Ectodermal cell (in vitro differentiated cells): Measurements from ENCODE around the gene PBX3. TPM values are rescaled to one million over a fixed set of nuclear protein-coding genes. Genes with fewer than 3 reads are reported as not detected.

Experiments
- H3K27ac ChIP-seq: 2 replicates; pipeline ENCODE4 v1.7.0; 2013; ENCODE audit warnings: mild to moderate bottlenecking, low read depth, low read length; ENCODE audit not compliant: insufficient read depth, poor library complexity, severe bottlenecking
- H3K27me3 ChIP-seq: 2 replicates; pipeline ENCODE4 v1.7.0; 2013; ENCODE audit warnings: mild to moderate bottlenecking, low read length; ENCODE audit not compliant: insufficient read depth, control insufficient read depth, poor library complexity, severe bottlenecking
- H3K36me3 ChIP-seq: one replicate; pipeline ENCODE4 v1.7.0; 2013; ENCODE audit warnings: low read length; ENCODE audit not compliant: control insufficient read depth, insufficient read depth
- H3K4me1 ChIP-seq: one replicate; pipeline ENCODE4 v1.7.0; 2013; ENCODE audit warnings: low read length; ENCODE audit not compliant: control insufficient read depth, insufficient read depth
- H3K4me3 ChIP-seq: 2 replicates; pipeline ENCODE4 v1.7.0; 2013; ENCODE audit warnings: low read depth, low read length, control low read depth; ENCODE audit not compliant: insufficient read depth
- H3K9me3 ChIP-seq: 2 replicates; pipeline ENCODE4 v1.7.0; 2013; ENCODE audit warnings: mild to moderate bottlenecking, low read length, moderate library complexity; ENCODE audit not compliant: control insufficient read depth
- WGBS, 2 experiments: methylation state at CpG; one replicate each; pipeline ENCODE4 v1.1.7; 2013; ENCODE audit warnings: missing lambda C conversion rate in 2 of 2; 5-methylcytosine and 5-hydroxymethylcytosine counted together
- polyA plus RNA-seq, 4 experiments: library from polyadenylated mRNA; stranded (reverse); fragments of 50-300 nt; gene quantifications; one replicate each; pipeline ENCODE4 v1.2.3, GENCODE V29; 2013

Gene PBX3
- polyA plus RNA-seq (2013, experiment 1 of 4), result 98.7 TPM
- polyA plus RNA-seq (2013, experiment 2 of 4), result 107 TPM
- polyA plus RNA-seq (2013, experiment 3 of 4), result 90.0 TPM
- 105 TPM for polyA plus RNA-seq (2013, experiment 4 of 4)

- H3K27me3 ChIP-seq, result no peaks in the 10 kb centered on the region
- peak within 1 kb of the TSS; percentile 91 for H3K4me3 ChIP-seq
- no peaks in the 10 kb centered on the region for H3K36me3 ChIP-seq
- peaks cover 11% of the 10 kb centered on the region for H3K4me1 ChIP-seq
- 0% methylated on average over 107 of the region's 107 CpGs for WGBS, 2 experiments
- peak within 1 kb of the TSS; percentile 66 for H3K27ac ChIP-seq
- H3K9me3 ChIP-seq, result no peaks in the 10 kb centered on the region
These were observed at the start of gene PBX3 for GRCh38 chr9:125747053-125747764. TSS of gene PBX3 (plus strand) at chr9:125747373.

- no peaks in the 10 kb centered on the region for H3K36me3 ChIP-seq
- H3K4me1 ChIP-seq, result no peaks in the 10 kb centered on the region
- H3K27ac ChIP-seq, result no peak overlapping the region
- WGBS, 2 experiments, result 95% methylated on average over 3 of the region's 3 CpGs
- H3K27me3 ChIP-seq, result no peaks in the 10 kb centered on the region
- H3K4me3 ChIP-seq, result no peak overlapping the region
- no peaks in the 10 kb centered on the region for H3K9me3 ChIP-seq
These were observed 47.3 kb upstream of the PBX3 start for GRCh38 chr9:125699870-125700269.

DNA sequence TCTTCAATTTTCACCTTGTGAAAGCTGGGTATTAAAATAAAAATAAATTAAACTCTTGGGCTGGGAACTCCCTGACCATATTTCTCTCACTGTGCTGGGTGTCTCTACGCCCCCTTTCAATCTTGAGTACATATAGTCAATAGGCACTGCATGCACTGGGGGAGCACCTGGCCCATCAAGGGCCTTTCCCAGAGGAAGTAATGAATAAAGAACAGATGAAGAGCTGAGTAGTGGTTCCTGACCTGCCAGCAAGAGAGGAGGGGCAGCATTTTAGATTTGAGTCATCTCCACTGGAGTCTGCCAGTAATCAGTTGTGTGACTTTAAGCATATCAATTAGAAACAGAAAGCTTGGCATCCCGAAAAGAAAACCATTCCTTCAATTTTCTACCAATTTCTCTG lies 46.4 kb upstream of the PBX3 start:
- Histone ChIP-seq H3K4me1 (no peaks in the 10 kb centered on the region), H3K27me3 (no peaks in the 10 kb centered on the region), H3K36me3 (no peaks in the 10 kb centered on the region), H3K9me3 (no peaks in the 10 kb centered on the region), H3K4me3 (no peak overlapping the region), H3K27ac (no peak overlapping the region)
- WGBS, 2 experiments, result 56 to 61% methylated on average over 2 of the region's 2 CpGs

DNA sequence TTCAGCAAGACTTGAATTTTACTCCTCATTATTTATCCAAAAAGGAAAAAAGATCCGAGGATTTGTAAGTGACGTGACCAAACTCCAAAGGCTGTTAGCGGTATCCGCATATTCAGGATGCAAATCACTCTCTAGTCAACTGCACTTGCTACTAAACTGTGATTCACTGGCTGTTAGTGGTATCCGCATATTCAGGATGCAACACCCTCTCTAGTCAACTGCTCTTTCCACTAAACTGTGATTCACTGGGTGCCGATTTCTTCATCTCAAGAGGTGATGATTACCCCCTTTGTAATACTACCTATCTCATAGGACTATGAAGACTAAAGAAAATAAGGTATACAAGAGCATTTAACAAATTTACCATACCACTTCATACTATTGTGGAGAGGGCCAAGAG lies 45.8 kb upstream of the PBX3 start:
- Histone ChIP-seq H3K4me3 (no peak overlapping the region), H3K27me3 (no peaks in the 10 kb centered on the region), H3K36me3 (no peaks in the 10 kb centered on the region), H3K4me1 (peaks cover 4% of the 10 kb centered on the region), H3K27ac (no peak overlapping the region), H3K9me3 (no peaks in the 10 kb centered on the region)
- WGBS, 2 experiments, result 40 to 46% methylated on average over 6 of the region's 6 CpGs

- 81 to 94% methylated on average over 4 of the region's 4 CpGs for WGBS, 2 experiments
- H3K27ac ChIP-seq, result no peak overlapping the region
- no peaks in the 10 kb centered on the region for H3K9me3 ChIP-seq
- H3K4me3 ChIP-seq, result no peak overlapping the region
- H3K36me3 ChIP-seq, result no peaks in the 10 kb centered on the region
- H3K4me1 ChIP-seq, result peaks cover 4% of the 10 kb centered on the region
- no peaks in the 10 kb centered on the region for H3K27me3 ChIP-seq
These were observed 43.5 kb upstream of the PBX3 start for GRCh38 chr9:125703662-125704061.

DNA sequence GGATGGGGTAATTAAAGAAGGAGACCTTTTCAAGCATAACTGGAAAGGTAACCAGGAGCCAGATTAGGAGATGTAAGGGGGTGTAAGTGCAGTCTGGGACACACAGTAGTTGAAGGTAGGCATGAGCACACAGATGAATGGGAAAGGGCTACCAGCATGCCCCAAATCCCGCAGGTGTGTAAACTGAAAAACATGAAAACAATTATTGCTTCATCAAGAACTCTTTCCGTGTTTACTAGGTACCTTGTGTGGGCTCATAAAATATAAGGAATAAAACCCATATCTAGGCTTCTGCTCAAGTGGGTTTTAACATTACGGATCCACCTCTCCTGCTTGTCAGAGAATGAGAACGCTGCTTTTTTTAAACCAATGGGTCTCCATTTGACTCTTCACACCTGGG lies 41.3 kb upstream of the PBX3 start:
- H3K9me3 ChIP-seq, result no peaks in the 10 kb centered on the region
- peak overlapping the region; percentile 94 for H3K4me3 ChIP-seq
- H3K27me3 ChIP-seq, result no peaks in the 10 kb centered on the region
- H3K27ac ChIP-seq, result no peak overlapping the region
- 85 to 86% methylated on average over 4 of the region's 4 CpGs for WGBS, 2 experiments
- H3K4me1 ChIP-seq, result peaks cover 4% of the 10 kb centered on the region
- H3K36me3 ChIP-seq, result no peaks in the 10 kb centered on the region

DNA sequence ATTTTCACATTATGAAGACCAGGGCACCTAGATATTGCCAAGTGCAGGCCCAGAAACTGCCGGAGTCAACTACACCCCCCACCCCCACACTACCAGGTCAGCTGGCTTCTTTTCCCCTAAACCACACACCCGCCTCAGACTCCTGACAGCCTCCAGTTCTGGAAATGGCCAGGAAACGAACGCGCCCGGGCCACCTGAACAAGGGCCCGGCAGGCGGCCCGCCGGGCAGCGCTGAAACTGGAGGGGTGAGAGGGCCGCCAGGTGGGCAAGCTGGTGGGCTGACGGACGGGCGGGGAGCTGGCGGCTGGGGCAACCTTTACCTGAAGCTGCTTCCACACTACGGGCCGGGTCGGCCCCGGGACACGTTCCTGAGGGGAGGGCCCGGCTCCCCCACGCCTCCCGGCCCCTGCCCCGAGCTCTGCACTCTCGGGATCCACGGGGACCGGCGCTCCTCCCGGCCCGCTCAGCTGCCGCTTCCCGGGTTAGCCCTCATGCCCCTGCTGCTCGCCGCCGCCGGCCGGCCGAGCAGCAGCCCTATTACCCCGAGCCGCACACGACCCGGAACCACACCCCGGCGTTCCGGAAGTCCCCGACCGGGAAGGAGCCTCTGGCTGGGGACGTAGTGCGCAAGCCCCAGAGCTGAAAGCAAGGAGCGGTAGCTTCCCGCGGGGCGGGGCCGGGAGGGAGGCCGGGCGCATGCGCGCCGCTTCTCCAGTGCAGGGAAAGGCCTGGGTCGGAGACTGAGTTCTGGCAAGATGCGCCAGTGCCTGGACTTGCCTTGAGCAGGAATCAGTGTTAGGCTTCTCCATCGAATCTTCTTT lies 40.3 kb upstream of the PBX3 start, which contains the start of gene MAPKAP1:
Gene MAPKAP1 (minus strand): TSS at position 558 of the 821 bp plus-strand sequence. CDS start 34,634 bp downstream, outside the sequence.
- H3K4me3 ChIP-seq, result peak within 1 kb of the TSS; percentile 94
- H3K36me3 ChIP-seq, result no peaks in the 10 kb centered on the region
- H3K27ac ChIP-seq, result no peak within 1 kb of the TSS
- WGBS, 2 experiments, result 1% methylated on average over 63 of the region's 63 CpGs
- no peaks in the 10 kb centered on the region for H3K27me3 ChIP-seq
- H3K9me3 ChIP-seq, result no peaks in the 10 kb centered on the region
- peaks cover 4% of the 10 kb centered on the region for H3K4me1 ChIP-seq

DNA sequence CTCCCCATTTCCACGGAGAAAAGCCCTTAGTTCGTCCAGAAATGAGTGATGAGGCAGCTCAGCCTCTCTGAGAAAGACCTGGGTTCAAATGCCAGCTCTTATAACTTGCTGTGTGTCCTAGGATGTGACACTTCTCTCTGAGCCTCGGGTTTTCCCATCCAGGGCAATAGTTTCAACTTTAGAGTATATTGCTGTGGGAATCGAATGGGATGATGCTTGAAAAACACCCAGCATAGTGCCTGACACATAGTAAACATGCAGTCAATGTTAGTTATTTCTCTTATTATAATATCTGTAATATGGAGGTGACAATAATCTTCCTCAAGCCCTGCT lies 39.7 kb upstream of the PBX3 start:
- Histone ChIP-seq H3K36me3 (no peaks in the 10 kb centered on the region), H3K4me3 (no peak overlapping the region), H3K27me3 (no peaks in the 10 kb centered on the region), H3K9me3 (no peaks in the 10 kb centered on the region), H3K27ac (no peak overlapping the region), H3K4me1 (peaks cover 4% of the 10 kb centered on the region)
- 30 to 42% methylated on average over 3 to 4 of the region's 4 CpGs for WGBS, 2 experiments

DNA sequence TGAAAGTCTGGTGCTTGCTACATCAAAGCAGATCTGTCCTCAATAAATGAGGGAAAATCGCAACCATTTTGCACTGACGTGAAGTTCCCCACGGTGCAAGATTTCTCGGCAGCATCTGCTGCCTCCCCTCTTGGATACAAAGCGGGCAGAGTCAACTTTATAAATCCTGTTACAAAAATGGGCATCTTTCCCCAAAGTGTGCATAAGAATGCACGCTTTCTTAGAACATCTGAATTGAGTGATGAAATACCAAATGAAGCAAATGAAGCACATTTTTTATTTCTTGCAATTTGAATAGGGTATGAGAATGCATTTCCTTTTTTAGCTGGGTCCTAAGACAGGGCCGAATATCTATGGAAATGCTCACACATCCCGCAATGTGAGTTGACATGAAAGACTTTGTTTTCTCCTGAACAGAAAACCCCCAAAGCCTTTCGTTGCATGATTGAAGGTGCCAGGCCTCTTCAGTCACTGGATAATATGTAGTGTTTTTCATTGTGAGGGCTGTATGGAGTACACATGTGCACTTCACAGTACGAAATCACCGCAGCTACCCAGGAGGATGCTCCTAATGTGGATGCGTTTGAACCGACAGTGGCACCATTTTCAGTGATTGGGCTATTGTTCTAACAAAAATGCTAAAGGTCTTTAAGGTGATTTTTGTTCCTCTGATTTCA lies 20.6 kb upstream of the PBX3 start:
- Histone ChIP-seq H3K4me3 (no peak overlapping the region), H3K27me3 (no peaks in the 10 kb centered on the region), H3K9me3 (no peaks in the 10 kb centered on the region), H3K27ac (no peak overlapping the region), H3K36me3 (no peaks in the 10 kb centered on the region), H3K4me1 (no peaks in the 10 kb centered on the region)
- WGBS, 2 experiments, result 86 to 90% methylated on average over 13 of the region's 13 CpGs

DNA sequence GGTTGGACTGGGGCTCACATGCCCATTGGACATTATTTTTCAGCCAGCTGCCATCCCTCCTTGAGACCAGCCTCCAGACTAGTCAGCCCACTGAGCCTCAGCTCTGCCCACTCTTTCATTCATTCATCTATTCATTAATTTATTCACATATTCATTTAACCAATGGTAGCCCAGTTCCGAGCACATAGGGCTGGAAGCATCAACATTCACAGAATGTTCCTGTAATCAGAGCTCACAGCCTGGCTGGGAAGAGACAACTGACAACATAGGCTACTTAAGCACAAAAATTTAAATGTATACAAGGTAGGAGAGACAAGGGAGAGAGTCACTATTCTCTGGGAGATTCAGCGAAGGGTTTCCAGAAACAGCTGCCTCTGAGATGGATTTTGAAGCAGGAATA lies 17.0 kb upstream of the PBX3 start:
- 96 to 98% methylated on average over 2 of the region's 2 CpGs for WGBS, 2 experiments
- Histone ChIP-seq H3K4me3 (no peak overlapping the region), H3K27ac (no peak overlapping the region), H3K36me3 (no peaks in the 10 kb centered on the region), H3K4me1 (peaks cover 3% of the 10 kb centered on the region), H3K9me3 (no peaks in the 10 kb centered on the region), H3K27me3 (no peaks in the 10 kb centered on the region)
